Ovary (tissue), 9 donors: Measurements from ENCODE around the gene CRACDL. TPM values are rescaled to one million over a fixed set of nuclear protein-coding genes. Genes with fewer than 3 reads are reported as not detected.

ENCODE experiments used
- DNase-seq, 5 donors: peaks; one replicate each; pipeline ENCODE4 v3.0.0-alpha.2; 2019 to 2020
- H3K27ac ChIP-seq, 2 donors: fragments of 200-600 bp; one replicate each; pipeline versions ENCODE4 v1.5.1 to v1.8.0; 2019 to 2022
- H3K27me3 ChIP-seq: fragments of 200-600 bp; one replicate; pipeline ENCODE4 v1.8.0; 2022
- H3K36me3 ChIP-seq: fragments of 200-600 bp; sonication (generic); one replicate; pipeline ENCODE4 v1.5.1; 2019
- H3K4me1 ChIP-seq: one replicate; pipeline ENCODE4 v1.8.1; 2013; ENCODE audit warnings: mild to moderate bottlenecking, moderate library complexity; ENCODE audit not compliant: insufficient read depth
- H3K4me3 ChIP-seq: fragments of 200-600 bp; sonication (generic); one replicate; pipeline ENCODE4 v1.5.1; 2017
- H3K9me3 ChIP-seq, 2 donors: fragments of 200-600 bp in 1 of 2; sonication (generic) in 1 of 2; one replicate each; pipeline versions ENCODE4 v1.5.1 to v1.8.1; 2013 to 2019; ENCODE audit warnings: mild to moderate bottlenecking in 1 of 2, moderate library complexity in 1 of 2
- EP300 ChIP-seq: sonication (generic); formaldehyde crosslinking; IDR thresholded peaks from one replicate; pipeline ENCODE4 v1.6.1; 2017; ENCODE audit warnings: antibody characterized with exemption
- POLR2A ChIP-seq: fragments of 450-650 bp; IDR thresholded peaks from one replicate; pipeline ENCODE4 v1.6.1; 2017; ENCODE audit warnings: antibody characterized with exemption, mild to moderate bottlenecking, moderate library complexity
- WGBS, 3 donors: extraction: QIAGEN DNeasy Blood & Tissue Kit in 1 of 3; methylation state at CpG; one replicate each; pipeline versions ENCODE4 v1.1.5 to v1.1.7; 2013 to 2017; 5-methylcytosine and 5-hydroxymethylcytosine counted together
- intact Hi-C, 4 donors: fragments of 100-400 bp; cut with DNase I; formaldehyde crosslinking; loops; one replicate each; pipeline versions ENCODE4 v1.11.0 to v1.15.1; 2022 to 2023
- polyA plus RNA-seq, 2 donors: library from polyadenylated mRNA; stranded (reverse); fragments of 200-250 nt in 1 of 2; fragments of 350-450 nt in 1 of 2; fragmentation: Illumina TruSeq in 1 of 2; extraction: RNeasy Lipid Tissue Mini Kit (QIAGEN cat#74804) in 1 of 2; gene quantifications; one replicate each; pipeline ENCODE4 v1.2.3, GENCODE V29; 2013 to 2014
- total RNA-seq, 7 donors: library from RNA; depleted of rRNA in 2 of 7; stranded (reverse); fragments of >200 nt in 2 of 7; fragmentation: NEBNext Ultra II Directional in 3 of 7; extraction: Animal tissue kit (Norgen Biotek cat#: 25700) in 3 of 7; gene quantifications; one replicate each; pipeline versions ENCODE4 v1.1.0 to v1.2.4, GENCODE V29; 2016 to 2023
- TF ChIP-seq, protein P1 (sequence below), 3 donors: fragments of 450-650 bp in 2 of 3; fragments of 200-600 bp in 1 of 3; IDR thresholded peaks; one replicate each; pipeline versions ENCODE4 v1.5.1 to v1.8.0; 2016 to 2022; ENCODE audit warnings: antibody characterized with exemption in 3 of 3, mild to moderate bottlenecking in 1 of 3
- donor health status: DM: no; HTN: no; CAD: no; lungs with moderate emphysema.
- donor health status: DM: no; HTN: no; CAD: no.
- donor health status: Bipolar disorder and iron deficiency.
- donor health status: DM: yes; HTN: yes; CAD: no.
- donor health status: DM: no; HTN: no; CAD: no.
- donor health status: DM: yes; HTN: yes; CAD: no.

Gene CRACDL
- total and polyA plus RNA-seq, 9 donors, result 1.2 to 22.4 (median 2.7) TPM

DNA sequence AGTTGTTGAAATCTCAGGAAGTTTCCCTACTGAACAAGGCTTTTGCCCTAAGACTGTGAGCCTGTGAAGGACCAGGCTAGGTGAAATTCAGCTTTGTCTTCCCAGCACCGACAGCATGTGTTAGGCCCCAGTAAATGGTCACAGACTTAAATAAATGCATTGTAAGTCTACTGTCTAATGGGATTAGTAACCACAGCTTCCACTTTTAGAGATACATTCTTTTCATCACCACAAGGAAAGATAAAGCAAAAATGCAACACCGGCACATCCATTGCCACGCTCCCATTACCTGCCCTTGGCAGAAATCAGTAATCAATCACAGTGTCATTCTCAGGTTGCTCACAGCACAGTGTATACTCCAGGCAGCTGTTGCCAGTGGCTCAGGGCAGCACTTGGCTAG lies 59.3 kb downstream of the CRACDL start:
- Histone ChIP-seq H3K4me1 (no peaks in the 10 kb centered on the region), H3K27ac (no peak overlapping the region), H3K36me3 (no peaks in the 10 kb centered on the region), H3K9me3 (no peaks in the 10 kb centered on the region), H3K27me3 (no peaks in the 10 kb centered on the region), H3K4me3 (no peak overlapping the region)
- no peak for DNase-seq
- WGBS, 3 donors, result 61 to 70% (median 61%) methylated on average over 3 of the region's 3 CpGs
- TF ChIP-seq, protein P1, sequence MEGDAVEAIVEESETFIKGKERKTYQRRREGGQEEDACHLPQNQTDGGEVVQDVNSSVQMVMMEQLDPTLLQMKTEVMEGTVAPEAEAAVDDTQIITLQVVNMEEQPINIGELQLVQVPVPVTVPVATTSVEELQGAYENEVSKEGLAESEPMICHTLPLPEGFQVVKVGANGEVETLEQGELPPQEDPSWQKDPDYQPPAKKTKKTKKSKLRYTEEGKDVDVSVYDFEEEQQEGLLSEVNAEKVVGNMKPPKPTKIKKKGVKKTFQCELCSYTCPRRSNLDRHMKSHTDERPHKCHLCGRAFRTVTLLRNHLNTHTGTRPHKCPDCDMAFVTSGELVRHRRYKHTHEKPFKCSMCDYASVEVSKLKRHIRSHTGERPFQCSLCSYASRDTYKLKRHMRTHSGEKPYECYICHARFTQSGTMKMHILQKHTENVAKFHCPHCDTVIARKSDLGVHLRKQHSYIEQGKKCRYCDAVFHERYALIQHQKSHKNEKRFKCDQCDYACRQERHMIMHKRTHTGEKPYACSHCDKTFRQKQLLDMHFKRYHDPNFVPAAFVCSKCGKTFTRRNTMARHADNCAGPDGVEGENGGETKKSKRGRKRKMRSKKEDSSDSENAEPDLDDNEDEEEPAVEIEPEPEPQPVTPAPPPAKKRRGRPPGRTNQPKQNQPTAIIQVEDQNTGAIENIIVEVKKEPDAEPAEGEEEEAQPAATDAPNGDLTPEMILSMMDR (IDR thresholded peaks at IDR 0.05), result no peak
- TF ChIP-seq POLR2A (no peak), EP300 (no peak)
- intact Hi-C loops, result no loop called here

DNA sequence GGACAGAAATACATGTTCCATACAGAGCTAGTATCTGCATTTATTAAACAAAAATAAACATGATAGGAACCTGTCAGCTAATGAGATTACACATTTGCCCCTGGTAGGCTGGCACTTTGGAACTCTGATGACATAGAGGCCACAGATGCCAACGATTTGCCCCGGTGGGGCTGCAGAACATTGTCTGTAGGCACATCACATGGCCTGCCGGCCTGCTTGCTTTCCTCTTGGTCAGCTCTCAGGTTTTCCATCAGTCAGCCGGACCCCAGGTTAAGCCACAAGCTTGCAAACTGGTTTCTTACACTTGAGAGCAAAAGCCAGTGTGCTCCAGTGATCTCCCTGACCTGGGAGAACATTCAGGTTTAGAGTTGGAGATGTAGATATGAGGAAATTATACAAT lies 60.3 kb downstream of the CRACDL start:
- Histone ChIP-seq H3K4me3 (no peak overlapping the region), H3K36me3 (no peaks in the 10 kb centered on the region), H3K9me3 (no peaks in the 10 kb centered on the region), H3K4me1 (no peaks in the 10 kb centered on the region), H3K27ac (no peak overlapping the region), H3K27me3 (no peaks in the 10 kb centered on the region)
- WGBS, 3 donors, result 76 to 83% (median 81%) methylated on average over 4 of the region's 4 CpGs
- TF ChIP-seq EP300 (no peak), POLR2A (no peak)
- TF ChIP-seq, protein P1 (IDR thresholded peaks at IDR 0.05), result no peak
- no peak for DNase-seq
- intact Hi-C loops, result no loop called here

DNA sequence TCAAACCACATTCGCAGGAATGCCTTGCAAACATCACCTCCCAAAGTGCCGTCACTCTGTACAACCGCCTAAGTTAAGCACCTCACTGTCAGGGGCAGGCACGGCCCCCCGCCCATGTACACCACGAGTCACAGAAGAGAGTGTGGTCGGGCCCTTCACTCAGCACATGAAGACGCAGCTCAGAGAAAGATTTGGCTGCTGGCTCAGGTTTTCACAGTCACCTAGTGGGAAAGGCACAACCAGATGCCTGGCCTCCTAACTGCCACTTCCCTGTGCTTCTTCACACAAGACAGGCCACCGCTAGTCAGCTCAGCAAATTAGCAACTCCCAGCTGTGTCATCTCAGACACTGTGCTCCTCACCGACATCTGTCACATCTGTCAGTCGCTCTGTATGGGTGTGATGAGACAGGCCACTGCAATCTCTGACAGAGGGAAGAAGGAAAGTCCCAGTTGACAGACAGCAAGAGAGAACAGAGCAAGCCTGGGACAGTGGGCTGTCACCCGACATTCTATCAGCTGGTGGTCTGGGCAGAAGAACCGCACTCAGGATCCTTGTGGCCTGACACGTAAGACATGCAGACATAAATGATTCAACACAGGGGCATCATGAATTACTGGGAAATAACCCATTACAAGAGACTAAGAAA lies 60.8 kb downstream of the CRACDL start:
- intact Hi-C loops, result no loop called here
- no peaks in the 10 kb centered on the region for H3K36me3 ChIP-seq
- DNase-seq, result no peak
- H3K9me3 ChIP-seq, result no peaks in the 10 kb centered on the region
- no peak overlapping the region for H3K4me3 ChIP-seq
- no peaks in the 10 kb centered on the region for H3K4me1 ChIP-seq
- 82 to 84% (median 84%) methylated on average over 14 of the region's 14 CpGs for WGBS, 3 donors
- TF ChIP-seq POLR2A (no peak), EP300 (no peak)
- TF ChIP-seq, protein P1 (IDR thresholded peaks at IDR 0.05), result no peak
- H3K27me3 ChIP-seq, result no peaks in the 10 kb centered on the region
- no peak overlapping the region for H3K27ac ChIP-seq

DNA sequence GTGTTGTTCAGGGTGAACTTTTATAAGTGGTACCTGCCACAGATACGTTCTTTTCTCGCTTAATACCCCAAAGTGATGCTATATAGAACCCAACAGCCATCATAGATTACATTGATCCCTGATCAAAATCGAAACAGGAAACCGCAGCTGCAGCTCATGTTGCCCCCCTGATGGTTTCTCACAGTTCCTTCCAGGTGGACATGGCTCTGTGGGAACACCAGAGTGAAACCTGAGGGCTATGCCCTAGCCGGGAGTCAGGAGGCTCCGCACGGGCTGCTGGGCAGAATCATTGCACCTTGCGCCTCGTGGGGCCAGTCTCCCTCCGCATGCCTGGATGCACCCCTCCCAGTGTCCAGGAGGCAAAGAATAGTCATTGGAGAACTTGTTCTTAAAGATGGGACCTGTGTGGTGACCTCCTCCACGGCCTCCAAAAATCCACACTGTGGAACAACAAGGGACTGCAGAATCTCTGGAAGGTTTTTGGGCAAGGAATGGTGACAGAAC lies 61.8 kb downstream of the CRACDL start:
- intact Hi-C loops, result no loop called here
- TF ChIP-seq EP300 (no peak), POLR2A (no peak)
- TF ChIP-seq, protein P1 (IDR thresholded peaks at IDR 0.05), result no peak
- Histone ChIP-seq H3K27ac (no peak overlapping the region), H3K9me3 (no peaks in the 10 kb centered on the region), H3K27me3 (no peaks in the 10 kb centered on the region), H3K36me3 (no peaks in the 10 kb centered on the region), H3K4me3 (no peak overlapping the region), H3K4me1 (no peaks in the 10 kb centered on the region)
- no peak for DNase-seq
- WGBS, 3 donors, result 88 to 93% (median 92%) methylated on average over 10 to 11 of the region's 11 CpGs
